HepG2 (cell line): Measurements from ENCODE around the gene CLDN15. TPM values are rescaled to one million over a fixed set of nuclear protein-coding genes. Genes with fewer than 3 reads are reported as not detected.

Source experiments
- MIXL1 ChIP-seq: IDR thresholded peaks from 2 replicates; pipeline ENCODE4 v1.6.1; 2016
- NBN ChIP-seq: fragments of 450-650 bp; conservative IDR thresholded peaks from 2 replicates; pipeline ENCODE4 v1.6.1; 2017
- NCOA2 ChIP-seq: sonication (generic); formaldehyde crosslinking; IDR thresholded peaks from 2 replicates; pipeline ENCODE4 v1.8.0; 2022; ENCODE audit warnings: inconsistent platforms
- PPARG ChIP-seq: conservative IDR thresholded peaks from 2 replicates; pipeline ENCODE4 v1.6.1; 2016; ENCODE audit warnings: missing biosample characterization, missing genetic modification reagents
- ZNF282 ChIP-seq: fragments of 450-650 bp; IDR thresholded peaks from 2 replicates; pipeline ENCODE4 v1.6.1; 2018; ENCODE audit not compliant: partially characterized antibody
- ZNF7 ChIP-seq: IDR thresholded peaks from 2 replicates; pipeline ENCODE4 v1.6.1; 2016; ENCODE audit warnings: missing biosample characterization, missing genetic modification reagents
- polyA plus RNA-seq, 8 experiments: library from polyadenylated mRNA; depleted of rRNA in 3 of 8; stranded (reverse) in 7 of 8; unstranded in 1 of 8; fragments of >200 nt; fragmentation: Illumina TruSeq in 4 of 8; extraction: Trizol in 4 of 8; gene quantifications; 2 replicates each; pipeline versions ENCODE4 v1.2.1 to v1.2.3, GENCODE V29; 2011 to 2016; ENCODE audit warnings: low read depth in 4 of 8, missing spikeins in 1 of 8, mixed read lengths in 1 of 8; ENCODE audit not compliant: insufficient read depth in 1 of 8
- total RNA-seq, 5 experiments: library from RNA; depleted of rRNA; stranded (reverse); fragments of >200 nt; fragmentation: Illumina TruSeq; extraction: Trizol; gene quantifications; 2 replicates each; pipeline ENCODE4 v1.2.3, GENCODE V29; 2016; ENCODE audit warnings: low read depth in 1 of 5
- TF ChIP-seq, protein P1 (sequence below): sonication (generic); formaldehyde crosslinking; IDR thresholded peaks from 2 replicates; pipeline ENCODE4 v1.4.0; 2020; ENCODE audit warnings: missing genetic modification reagents, borderline replicate concordance
- TF ChIP-seq, protein P2 (sequence below): sonication (generic); formaldehyde crosslinking; IDR thresholded peaks from 2 replicates; pipeline ENCODE4 v1.5.1; 2020; ENCODE audit warnings: missing genetic modification reagents, mild to moderate bottlenecking, borderline replicate concordance
- TF ChIP-seq, protein P3 (sequence below): sonication (generic); formaldehyde crosslinking; IDR thresholded peaks from 2 replicates; pipeline ENCODE4 v1.4.0; 2020; ENCODE audit warnings: mild to moderate bottlenecking, missing genetic modification reagents
- TF ChIP-seq, protein P4 (sequence below): sonication (generic); formaldehyde crosslinking; IDR thresholded peaks from 2 replicates; pipeline ENCODE4 v1.4.0; 2020; ENCODE audit warnings: missing genetic modification reagents

The CLDN15 gene
- total and polyA plus RNA-seq, 2 of the 13 experiments (the other 11 are each of a cell fraction or from before 2014, with no cell fraction given), result 7.1 to 17.8 TPM

DNA sequence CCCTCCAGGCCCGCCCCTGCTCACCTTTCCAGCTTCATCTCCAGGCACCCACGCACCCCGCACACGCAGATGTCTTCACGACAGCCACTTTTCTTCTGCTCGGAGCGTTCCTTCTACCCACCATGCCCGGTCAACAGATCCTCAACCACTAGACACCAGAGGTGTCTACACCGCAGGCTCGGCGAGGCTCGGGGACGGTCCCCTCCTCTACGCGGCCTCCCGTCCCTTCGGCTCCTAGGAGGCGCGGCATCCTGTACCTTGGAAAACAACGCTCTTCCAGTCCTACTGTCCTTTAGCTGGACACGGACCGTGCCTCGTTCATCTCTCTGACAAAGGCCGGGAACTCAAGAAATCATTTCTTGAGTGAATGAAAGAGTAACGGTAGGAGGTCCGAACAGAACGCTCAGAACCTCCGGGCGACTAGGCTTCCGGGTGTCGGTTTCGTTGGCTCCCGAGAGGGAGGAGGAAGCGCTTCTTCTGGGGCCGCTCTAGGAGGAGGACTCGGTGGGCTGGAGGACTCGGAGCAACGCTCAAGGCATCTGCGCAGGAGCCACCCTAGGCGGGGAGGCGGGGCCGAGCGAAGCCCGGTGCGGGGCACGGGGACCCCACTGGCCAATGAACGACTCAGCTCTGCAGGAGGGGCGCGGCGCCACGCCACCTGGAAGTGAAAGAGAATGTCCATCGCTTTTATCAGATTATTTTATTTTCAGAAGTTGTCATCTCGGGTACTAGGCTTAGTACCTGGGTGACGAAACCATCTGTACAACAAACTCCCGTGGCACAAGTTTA, 14.5 kb upstream of the CLDN15 start (continued):
- TF ChIP-seq, protein P1, sequence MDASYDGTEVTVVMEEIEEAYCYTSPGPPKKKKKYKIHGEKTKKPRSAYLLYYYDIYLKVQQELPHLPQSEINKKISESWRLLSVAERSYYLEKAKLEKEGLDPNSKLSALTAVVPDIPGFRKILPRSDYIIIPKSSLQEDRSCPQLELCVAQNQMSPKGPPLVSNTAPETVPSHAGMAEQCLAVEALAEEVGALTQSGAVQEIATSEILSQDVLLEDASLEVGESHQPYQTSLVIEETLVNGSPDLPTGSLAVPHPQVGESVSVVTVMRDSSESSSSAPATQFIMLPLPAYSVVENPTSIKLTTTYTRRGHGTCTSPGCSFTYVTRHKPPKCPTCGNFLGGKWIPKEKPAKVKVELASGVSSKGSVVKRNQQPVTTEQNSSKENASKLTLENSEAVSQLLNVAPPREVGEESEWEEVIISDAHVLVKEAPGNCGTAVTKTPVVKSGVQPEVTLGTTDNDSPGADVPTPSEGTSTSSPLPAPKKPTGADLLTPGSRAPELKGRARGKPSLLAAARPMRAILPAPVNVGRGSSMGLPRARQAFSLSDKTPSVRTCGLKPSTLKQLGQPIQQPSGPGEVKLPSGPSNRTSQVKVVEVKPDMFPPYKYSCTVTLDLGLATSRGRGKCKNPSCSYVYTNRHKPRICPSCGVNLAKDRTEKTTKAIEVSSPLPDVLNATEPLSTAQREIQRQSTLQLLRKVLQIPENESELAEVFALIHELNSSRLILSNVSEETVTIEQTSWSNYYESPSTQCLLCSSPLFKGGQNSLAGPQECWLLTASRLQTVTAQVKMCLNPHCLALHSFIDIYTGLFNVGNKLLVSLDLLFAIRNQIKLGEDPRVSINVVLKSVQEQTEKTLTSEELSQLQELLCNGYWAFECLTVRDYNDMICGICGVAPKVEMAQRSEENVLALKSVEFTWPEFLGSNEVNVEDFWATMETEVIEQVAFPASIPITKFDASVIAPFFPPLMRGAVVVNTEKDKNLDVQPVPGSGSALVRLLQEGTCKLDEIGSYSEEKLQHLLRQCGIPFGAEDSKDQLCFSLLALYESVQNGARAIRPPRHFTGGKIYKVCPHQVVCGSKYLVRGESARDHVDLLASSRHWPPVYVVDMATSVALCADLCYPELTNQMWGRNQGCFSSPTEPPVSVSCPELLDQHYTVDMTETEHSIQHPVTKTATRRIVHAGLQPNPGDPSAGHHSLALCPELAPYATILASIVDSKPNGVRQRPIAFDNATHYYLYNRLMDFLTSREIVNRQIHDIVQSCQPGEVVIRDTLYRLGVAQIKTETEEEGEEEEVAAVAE (CRISPR knock-in tag), result peak; percentile 47; the same call in 1 of the 2 replicates
- TF ChIP-seq, protein P2, sequence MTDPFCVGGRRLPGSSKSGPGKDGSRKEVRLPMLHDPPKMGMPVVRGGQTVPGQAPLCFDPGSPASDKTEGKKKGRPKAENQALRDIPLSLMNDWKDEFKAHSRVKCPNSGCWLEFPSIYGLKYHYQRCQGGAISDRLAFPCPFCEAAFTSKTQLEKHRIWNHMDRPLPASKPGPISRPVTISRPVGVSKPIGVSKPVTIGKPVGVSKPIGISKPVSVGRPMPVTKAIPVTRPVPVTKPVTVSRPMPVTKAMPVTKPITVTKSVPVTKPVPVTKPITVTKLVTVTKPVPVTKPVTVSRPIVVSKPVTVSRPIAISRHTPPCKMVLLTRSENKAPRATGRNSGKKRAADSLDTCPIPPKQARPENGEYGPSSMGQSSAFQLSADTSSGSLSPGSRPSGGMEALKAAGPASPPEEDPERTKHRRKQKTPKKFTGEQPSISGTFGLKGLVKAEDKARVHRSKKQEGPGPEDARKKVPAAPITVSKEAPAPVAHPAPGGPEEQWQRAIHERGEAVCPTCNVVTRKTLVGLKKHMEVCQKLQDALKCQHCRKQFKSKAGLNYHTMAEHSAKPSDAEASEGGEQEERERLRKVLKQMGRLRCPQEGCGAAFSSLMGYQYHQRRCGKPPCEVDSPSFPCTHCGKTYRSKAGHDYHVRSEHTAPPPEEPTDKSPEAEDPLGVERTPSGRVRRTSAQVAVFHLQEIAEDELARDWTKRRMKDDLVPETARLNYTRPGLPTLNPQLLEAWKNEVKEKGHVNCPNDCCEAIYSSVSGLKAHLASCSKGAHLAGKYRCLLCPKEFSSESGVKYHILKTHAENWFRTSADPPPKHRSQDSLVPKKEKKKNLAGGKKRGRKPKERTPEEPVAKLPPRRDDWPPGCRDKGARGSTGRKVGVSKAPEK (CRISPR knock-in tag), result no peak
- TF ChIP-seq ZNF7 (CRISPR knock-in tag) (no peak), MIXL1 (CRISPR knock-in tag) (no peak), ZNF282 (no peak), NBN (no peak), PPARG (CRISPR knock-in tag) (no peak), NCOA2 (CRISPR knock-in tag) (no peak)
- TF ChIP-seq, protein P3, sequence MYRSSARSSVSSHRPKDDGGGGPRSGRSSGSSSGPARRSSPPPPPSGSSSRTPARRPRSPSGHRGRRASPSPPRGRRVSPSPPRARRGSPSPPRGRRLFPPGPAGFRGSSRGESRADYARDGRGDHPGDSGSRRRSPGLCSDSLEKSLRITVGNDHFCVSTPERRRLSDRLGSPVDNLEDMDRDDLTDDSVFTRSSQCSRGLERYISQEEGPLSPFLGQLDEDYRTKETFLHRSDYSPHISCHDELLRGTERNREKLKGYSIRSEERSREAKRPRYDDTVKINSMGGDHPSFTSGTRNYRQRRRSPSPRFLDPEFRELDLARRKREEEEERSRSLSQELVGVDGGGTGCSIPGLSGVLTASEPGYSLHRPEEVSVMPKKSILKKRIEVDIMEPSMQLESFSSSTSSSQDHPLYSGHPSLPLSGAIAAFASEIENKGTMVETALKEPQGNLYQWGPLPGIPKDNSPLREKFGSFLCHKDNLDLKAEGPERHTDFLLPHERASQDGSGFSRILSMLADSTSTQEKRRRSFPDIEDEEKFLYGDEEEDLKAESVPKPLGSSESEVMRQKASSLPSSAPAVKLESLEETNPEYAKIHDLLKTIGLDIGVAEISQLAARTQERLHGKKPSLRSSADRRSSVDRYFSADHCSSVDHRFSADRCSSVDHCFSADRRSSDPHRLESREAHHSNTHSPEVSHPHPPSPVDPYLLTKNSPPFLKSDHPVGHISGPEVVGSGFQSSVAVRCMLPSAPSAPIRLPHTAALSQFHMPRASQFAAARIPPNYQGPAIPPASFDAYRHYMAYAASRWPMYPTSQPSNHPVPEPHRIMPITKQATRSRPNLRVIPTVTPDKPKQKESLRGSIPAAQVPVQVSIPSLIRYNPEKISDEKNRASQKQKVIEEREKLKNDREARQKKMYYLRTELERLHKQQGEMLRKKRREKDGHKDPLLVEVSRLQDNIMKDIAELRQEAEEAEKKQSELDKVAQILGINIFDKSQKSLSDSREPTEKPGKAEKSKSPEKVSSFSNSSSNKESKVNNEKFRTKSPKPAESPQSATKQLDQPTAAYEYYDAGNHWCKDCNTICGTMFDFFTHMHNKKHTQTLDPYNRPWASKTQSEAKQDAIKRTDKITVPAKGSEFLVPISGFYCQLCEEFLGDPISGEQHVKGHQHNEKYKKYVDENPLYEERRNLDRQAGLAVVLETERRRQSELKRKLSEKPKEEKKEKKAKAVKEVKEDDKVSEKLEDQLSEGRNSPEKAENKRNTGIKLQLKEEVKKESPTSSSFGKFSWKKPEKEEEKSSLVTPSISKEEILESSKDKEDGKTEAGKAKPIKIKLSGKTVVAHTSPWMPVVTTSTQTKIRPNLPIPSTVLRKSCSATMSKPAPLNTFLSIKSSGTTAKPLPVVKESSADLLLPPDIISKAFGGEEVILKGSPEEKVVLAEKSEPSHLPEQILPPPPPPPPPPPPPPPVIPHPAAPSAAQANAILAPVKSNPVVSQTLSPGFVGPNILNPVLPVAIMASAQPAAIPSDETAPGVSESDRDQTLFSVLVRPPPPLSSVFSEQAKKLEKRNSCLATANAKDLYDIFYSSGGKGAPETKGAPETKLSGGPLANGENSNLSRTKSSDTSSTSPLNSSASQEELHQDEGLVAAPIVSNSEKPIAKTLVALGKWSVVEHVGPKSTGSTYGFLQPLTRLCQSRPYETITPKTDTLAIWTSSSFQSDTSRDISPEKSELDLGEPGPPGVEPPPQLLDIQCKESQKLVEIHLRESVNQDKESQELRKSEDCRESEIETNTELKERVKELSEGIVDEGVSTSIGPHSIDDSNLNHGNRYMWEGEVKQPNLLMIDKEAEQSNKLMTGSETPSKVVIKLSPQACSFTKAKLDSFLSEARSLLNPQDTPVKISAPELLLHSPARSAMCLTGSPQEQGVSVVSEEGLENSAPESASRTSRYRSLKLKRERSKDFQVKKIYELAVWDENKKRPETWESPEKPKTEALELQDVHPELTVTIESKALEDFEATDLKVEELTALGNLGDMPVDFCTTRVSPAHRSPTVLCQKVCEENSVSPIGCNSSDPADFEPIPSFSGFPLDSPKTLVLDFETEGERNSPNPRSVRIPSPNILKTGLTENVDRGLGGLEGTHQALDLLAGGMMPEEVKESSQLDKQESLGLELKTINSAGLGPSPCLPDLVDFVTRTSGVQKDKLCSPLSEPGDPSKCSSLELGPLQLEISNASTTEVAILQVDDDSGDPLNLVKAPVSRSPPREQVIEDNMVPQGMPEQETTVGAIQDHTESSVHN, result no peak
- TF ChIP-seq, protein P4, sequence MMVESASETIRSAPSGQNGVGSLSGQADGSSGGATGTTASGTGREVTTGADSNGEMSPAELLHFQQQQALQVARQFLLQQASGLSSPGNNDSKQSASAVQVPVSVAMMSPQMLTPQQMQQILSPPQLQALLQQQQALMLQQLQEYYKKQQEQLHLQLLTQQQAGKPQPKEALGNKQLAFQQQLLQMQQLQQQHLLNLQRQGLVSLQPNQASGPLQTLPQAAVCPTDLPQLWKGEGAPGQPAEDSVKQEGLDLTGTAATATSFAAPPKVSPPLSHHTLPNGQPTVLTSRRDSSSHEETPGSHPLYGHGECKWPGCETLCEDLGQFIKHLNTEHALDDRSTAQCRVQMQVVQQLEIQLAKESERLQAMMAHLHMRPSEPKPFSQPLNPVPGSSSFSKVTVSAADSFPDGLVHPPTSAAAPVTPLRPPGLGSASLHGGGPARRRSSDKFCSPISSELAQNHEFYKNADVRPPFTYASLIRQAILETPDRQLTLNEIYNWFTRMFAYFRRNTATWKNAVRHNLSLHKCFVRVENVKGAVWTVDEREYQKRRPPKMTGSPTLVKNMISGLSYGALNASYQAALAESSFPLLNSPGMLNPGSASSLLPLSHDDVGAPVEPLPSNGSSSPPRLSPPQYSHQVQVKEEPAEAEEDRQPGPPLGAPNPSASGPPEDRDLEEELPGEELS (CRISPR knock-in tag), result no peak
